Measurements from ENCODE around the gene CYTH1. TPM values are rescaled to one million over a fixed set of nuclear protein-coding genes. Genes with fewer than 3 reads are reported as not detected.

Gene CYTH1
- total and polyA plus RNA-seq, 8 donors = 18.3 to 34.4 (median 23.5) TPM

GRCh38 chr17:78818932-78819331, 36.9 kb upstream of the CYTH1 start:
- Histone ChIP-seq H3K4me3 (no peak overlapping the region), H3K27me3 (no peaks in the 10 kb centered on the region), H3K27ac (no peak overlapping the region), H3K9me3 (no peaks in the 10 kb centered on the region), H3K4me1 (no peaks in the 10 kb centered on the region), H3K36me3 (peaks cover 8 to 94% (median 46%) of the 10 kb centered on the region in 3 donors)
- WGBS, 2 donors = 69 to 70% methylated on average over 6 of the region's 6 CpGs
- ATAC-seq = peak in 2 of 4 donors; percentile 26 to 48
- no peak for TF ChIP-seq CTCF (IDR thresholded peaks at IDR 0.05)
- intact Hi-C loops (cut with DNase I) = no loop called here
- FAIRE-seq = no peak
- DNase-seq = peak in 1 of 6 donors; percentile 1

GRCh38 chr17:78818152-78818846, 36.2 kb upstream of the CYTH1 start:
- H3K9me3 ChIP-seq = no peaks in the 10 kb centered on the region
- intact Hi-C loops (cut with DNase I) = no loop called here
- H3K27me3 ChIP-seq = no peaks in the 10 kb centered on the region
- no peak overlapping the region for H3K4me3 ChIP-seq
- peak in 1 of 6 donors; percentile 13 for DNase-seq
- WGBS, 2 donors = 80 to 82% methylated on average over 19 of the region's 19 CpGs
- no peak overlapping the region for H3K27ac ChIP-seq
- no peaks in the 10 kb centered on the region for H3K4me1 ChIP-seq
- no peak for FAIRE-seq
- no peak for TF ChIP-seq CTCF (IDR thresholded peaks at IDR 0.05)
- peaks cover 4 to 97% (median 52%) of the 10 kb centered on the region in 3 donors for H3K36me3 ChIP-seq
- ATAC-seq = no peak

- intact Hi-C loops (cut with DNase I) = no loop called here
- Histone ChIP-seq H3K4me1 (no peaks in the 10 kb centered on the region), H3K27ac (no peak overlapping the region), H3K4me3 (no peak overlapping the region), H3K27me3 (no peaks in the 10 kb centered on the region), H3K9me3 (no peaks in the 10 kb centered on the region), H3K36me3 (peaks cover 4 to 99% (median 58%) of the 10 kb centered on the region in 3 donors)
- no peak for FAIRE-seq
- no peak for TF ChIP-seq CTCF (IDR thresholded peaks at IDR 0.05)
- 87 to 92% methylated on average over 6 of the region's 6 CpGs for WGBS, 2 donors
- ATAC-seq = peak in 2 of 4 donors; percentile 13 to 22
- peak in 1 of 6 donors; percentile 3 for DNase-seq
These were observed 35.0 kb upstream of the CYTH1 start for GRCh38 chr17:78817123-78817522.

- ATAC-seq (no peak), FAIRE-seq (no peak), DNase-seq (no peak)
- no peaks in the 10 kb centered on the region for H3K27me3 ChIP-seq
- no peaks in the 10 kb centered on the region for H3K9me3 ChIP-seq
- H3K4me1 ChIP-seq = no peaks in the 10 kb centered on the region
- intact Hi-C loops (cut with DNase I) = no loop called here
- TF ChIP-seq CTCF (IDR thresholded peaks at IDR 0.05) = no peak
- WGBS, 2 donors = 79 to 92% methylated on average over 7 of the region's 7 CpGs
- no peak overlapping the region for H3K27ac ChIP-seq
- H3K36me3 ChIP-seq = peaks cover 8 to 99% (median 65%) of the 10 kb centered on the region in 3 donors
- no peak overlapping the region for H3K4me3 ChIP-seq
These were observed 33.6 kb upstream of the CYTH1 start for GRCh38 chr17:78815696-78816095.

- no peaks in the 10 kb centered on the region for H3K9me3 ChIP-seq
- H3K36me3 ChIP-seq = peaks cover 11 to 95% (median 61%) of the 10 kb centered on the region in 3 donors
- no peak for DNase-seq
- TF ChIP-seq CTCF (IDR thresholded peaks at IDR 0.05) = no peak
- H3K4me1 ChIP-seq = no peaks in the 10 kb centered on the region
- H3K4me3 ChIP-seq = no peak overlapping the region
- WGBS, 2 donors = 78 to 86% methylated on average over 8 of the region's 8 CpGs
- FAIRE-seq = no peak
- H3K27ac ChIP-seq = no peak overlapping the region
- ATAC-seq = peak in 1 of 4 donors; percentile 30
- no peaks in the 10 kb centered on the region for H3K27me3 ChIP-seq
- intact Hi-C loops (cut with DNase I) = no loop called here
These were observed 30.8 kb upstream of the CYTH1 start for GRCh38 chr17:78812855-78813254.

Data from pancreas (tissue), 10 donors.